HAP-1 (cell line): ENCODE results near the gene CIDEB.
A peak's percentile ranks its signal among the peaks of the same experiment; 100 is the strongest.
"Not testable (repeated sequence)": the region's sequence is repeated elsewhere in the genome, so short reads cannot be mapped to it uniquely, and the experiment has no call there.

ENCODE experiments used
- DNase-seq, 2 experiments: peaks; one replicate each; pipeline ENCODE4 v3.0.0-alpha.2; 2016 to 2020; ENCODE audit warnings: low spot score in 2 of 2
- H3K27me3 ChIP-seq: fragments of 250-450 bp; sonication (Bioruptor Pico); 2 replicates; pipeline ENCODE4 v1.5.1; 2020; ENCODE audit warnings: low read depth, mild to moderate bottlenecking, moderate library complexity
- H3K36me3 ChIP-seq: fragments of 250-450 bp; sonication (Bioruptor Pico); replicated peaks from 2 replicates; pipeline ENCODE4 v1.5.1; 2020; ENCODE audit warnings: mild to moderate bottlenecking
- H3K4me1 ChIP-seq: fragments of 250-450 bp; sonication (Bioruptor Pico); 2 replicates; pipeline ENCODE4 v1.5.1; 2020; ENCODE audit warnings: mild to moderate bottlenecking
- H3K4me3 ChIP-seq: fragments of 250-450 bp; sonication (Bioruptor Pico); 2 replicates; pipeline ENCODE4 v1.5.1; 2020; ENCODE audit warnings: mild to moderate bottlenecking, moderate library complexity
- H3K9me3 ChIP-seq: fragments of 250-450 bp; sonication (Bioruptor Pico); 2 replicates; pipeline ENCODE4 v1.5.1; 2020; ENCODE audit warnings: mild to moderate bottlenecking, moderate library complexity
- in situ Hi-C: fragments of 300-500 bp; cut with MboI; formaldehyde crosslinking; loops from 3 replicates; pipeline ENCODE4 v1.14.3; 2020; ENCODE audit warnings: low sequenced_read_pairs, inconsistent platforms, mixed read lengths

The CIDEB gene

DNA sequence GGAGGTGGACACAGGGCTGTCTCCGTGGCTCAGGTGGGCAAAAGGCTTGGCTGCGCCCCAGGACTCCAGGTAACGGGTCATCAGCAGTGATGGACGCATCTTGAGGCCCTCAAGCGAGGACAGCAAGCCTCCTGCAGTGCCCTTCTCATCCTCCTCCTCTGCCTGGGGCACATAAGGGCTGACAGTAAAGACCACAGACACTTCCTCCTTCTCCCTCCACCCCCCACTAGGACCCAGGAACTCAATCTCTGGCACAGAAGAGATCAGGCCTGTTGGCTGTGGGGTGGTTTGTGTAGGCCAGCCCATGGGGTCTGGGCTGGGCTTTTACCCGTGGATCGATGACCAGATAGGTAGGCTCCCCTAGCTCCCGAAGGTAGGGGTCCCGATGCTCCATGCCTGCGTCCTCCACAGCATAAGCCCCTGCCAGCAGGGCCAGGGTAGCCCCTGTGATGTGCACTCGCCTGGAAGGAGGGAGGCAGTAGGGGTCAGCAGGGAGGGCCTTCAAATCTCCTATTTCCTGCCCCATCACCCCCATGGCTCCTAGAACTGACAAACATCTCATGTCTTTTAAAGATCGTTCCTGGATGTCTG is 21.4 kb upstream of the CIDEB start:
- H3K4me3 ChIP-seq, result no peak overlapping the region
- DNase-seq, result no peak
- H3K4me1 ChIP-seq, result peaks cover 3% of the 10 kb centered on the region; the same call in 1 of the 2 replicates
- in situ Hi-C loops, result loop anchor here (25.0 kb wide), 1 partner anchor 358 kb away; no protein-coding TSS in a partner anchor
- H3K9me3 ChIP-seq, result no peaks in the 10 kb centered on the region
- 0 out of 2 replicates have a peak, but pooled peaks cover 2% of the 10 kb centered on the region for H3K27me3 ChIP-seq
- H3K36me3 ChIP-seq, result no peaks in the 10 kb centered on the region

GRCh38 chr14:24327914-24328313 is 20.1 kb upstream of the CIDEB start:
- in situ Hi-C loops, result loop anchor here (25.0 kb wide), 1 partner anchor 359 kb away; no protein-coding TSS in a partner anchor
- DNase-seq, result peak in 1 of 2 experiments; percentile 71

DNA sequence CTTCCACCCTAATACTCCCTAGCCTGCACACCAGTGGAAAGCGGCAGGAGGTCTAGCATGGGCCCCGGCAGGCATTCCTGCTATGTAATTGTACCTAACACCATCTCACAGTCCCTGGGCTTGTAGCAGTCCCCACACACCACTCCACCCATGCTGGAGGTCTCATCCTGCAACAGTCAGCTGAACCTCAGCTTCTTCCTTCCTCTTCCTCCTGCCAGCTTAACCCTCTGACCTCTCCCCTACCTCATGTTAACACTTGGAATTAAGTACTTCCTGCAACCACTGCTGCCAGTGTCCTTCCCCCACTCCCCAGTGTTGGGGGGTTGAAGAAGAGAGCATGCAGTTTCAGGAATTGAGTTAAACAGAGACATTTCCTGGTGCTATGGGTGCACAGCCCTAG is 19.5 kb upstream of the CIDEB start:
- Histone ChIP-seq H3K4me1 (no peaks in the 10 kb centered on the region), H3K36me3 (no peaks in the 10 kb centered on the region), H3K27me3 (0 out of 2 replicates have a peak, but pooled peaks cover 2% of the 10 kb centered on the region), H3K4me3 (no peak overlapping the region), H3K9me3 (no peaks in the 10 kb centered on the region)
- in situ Hi-C loops, result loop anchor here (25.0 kb wide), 1 partner anchor 360 kb away; no protein-coding TSS in a partner anchor
- DNase-seq, result no peak

More at GRCh38 chr14:24327914-24328313, 20.1 kb upstream of the CIDEB start:
- H3K27me3 ChIP-seq, H3K36me3 ChIP-seq, H3K4me3 ChIP-seq, H3K9me3 ChIP-seq, H3K4me1 ChIP-seq: not testable (repeated sequence)

DNA sequence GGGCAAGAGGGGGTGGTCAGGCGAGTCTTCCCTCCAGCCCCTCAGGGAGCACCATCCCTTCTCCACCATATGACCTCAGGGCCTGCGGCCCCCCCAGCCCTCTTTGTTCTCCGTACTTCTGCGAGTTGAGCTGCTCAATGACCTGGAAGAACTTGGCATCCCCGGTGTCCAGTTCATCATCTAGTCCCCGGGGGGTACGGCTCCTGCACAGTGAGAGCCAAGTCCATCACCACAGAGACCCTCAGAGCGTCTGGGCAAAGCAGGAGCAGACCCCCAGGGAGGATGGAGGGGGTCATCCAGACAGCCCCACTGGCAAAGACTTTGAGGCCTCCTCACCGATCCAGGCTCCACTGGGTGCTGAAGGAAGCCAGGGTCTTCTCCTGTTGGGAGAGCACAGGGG is 18.2 kb upstream of the CIDEB start:
- Histone ChIP-seq H3K4me1 (no peaks in the 10 kb centered on the region), H3K36me3 (no peaks in the 10 kb centered on the region), H3K9me3 (no peaks in the 10 kb centered on the region), H3K4me3 (no peak overlapping the region), H3K27me3 (0 out of 2 replicates have a peak, but pooled peaks cover 2% of the 10 kb centered on the region)
- DNase-seq, result no peak
- in situ Hi-C loops, result loop anchor here (25.0 kb wide), 1 partner anchor 361 kb away; no protein-coding TSS in a partner anchor

DNA sequence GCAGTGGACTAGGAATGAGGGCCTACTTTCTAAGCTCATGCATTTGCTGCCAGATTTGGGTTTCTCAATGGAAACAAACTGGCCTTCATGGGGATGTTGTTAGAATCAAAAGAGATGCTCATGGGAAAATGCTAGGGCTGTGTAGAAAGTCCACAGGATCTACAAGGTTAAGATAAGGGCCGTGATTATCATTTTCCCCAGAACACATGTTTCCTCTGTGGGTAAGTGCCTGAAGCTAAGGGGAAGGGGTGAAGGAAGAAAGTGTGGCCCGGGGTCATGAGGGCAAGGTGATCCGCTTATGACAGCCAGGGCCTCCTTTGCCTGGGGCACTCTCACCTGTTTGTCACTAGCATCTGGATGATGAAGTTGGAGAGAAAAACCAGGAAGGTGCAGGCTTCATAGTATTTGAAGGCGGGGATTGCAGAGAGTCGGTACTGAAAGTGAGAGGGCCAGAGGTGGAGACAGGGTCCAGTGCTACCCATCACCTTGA is 17.3 kb upstream of the CIDEB start:
- in situ Hi-C loops, result loop anchor here (25.0 kb wide), 1 partner anchor 362 kb away; no protein-coding TSS in a partner anchor
- 0 out of 2 replicates have a peak, but pooled peaks cover 2% of the 10 kb centered on the region for H3K27me3 ChIP-seq
- H3K36me3 ChIP-seq, result no peaks in the 10 kb centered on the region
- H3K4me1 ChIP-seq, result no peaks in the 10 kb centered on the region
- no peaks in the 10 kb centered on the region for H3K9me3 ChIP-seq
- no peak for DNase-seq
- H3K4me3 ChIP-seq, result no peak overlapping the region

- DNase-seq, result no peak
- Histone ChIP-seq H3K4me3 (no peak overlapping the region), H3K4me1 (no peaks in the 10 kb centered on the region), H3K36me3 (no peaks in the 10 kb centered on the region), H3K9me3 (no peaks in the 10 kb centered on the region), H3K27me3 (0 out of 2 replicates have a peak, but pooled peaks cover 2% of the 10 kb centered on the region)
- in situ Hi-C loops, result no loop called here
Observed at GRCh38 chr14:24324024-24324423, 16.2 kb upstream of the CIDEB start.

DNA sequence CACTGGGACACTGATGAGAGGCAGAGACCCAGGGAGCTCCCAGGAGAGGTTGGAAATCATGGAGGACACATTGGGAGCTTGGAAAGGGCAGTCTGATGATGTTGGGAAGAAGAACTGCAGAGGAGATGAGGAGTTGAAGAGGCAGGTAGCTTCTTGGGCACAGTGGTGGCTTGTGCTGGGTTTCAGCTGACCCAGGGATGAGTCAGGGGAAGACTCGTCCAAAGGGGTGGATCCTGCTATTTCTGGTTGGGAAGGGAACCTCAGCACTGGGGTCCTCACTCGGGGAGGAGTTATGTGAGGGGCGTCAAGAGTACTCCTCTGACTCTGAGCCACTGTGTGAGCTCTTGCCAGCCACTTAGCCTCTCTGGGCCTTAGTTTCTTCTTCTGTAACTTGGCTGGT is 15.6 kb upstream of the CIDEB start:
- no peak overlapping the region for H3K4me3 ChIP-seq
- H3K9me3 ChIP-seq, result no peaks in the 10 kb centered on the region
- H3K4me1 ChIP-seq, result no peaks in the 10 kb centered on the region
- 0 out of 2 replicates have a peak, but pooled peaks cover 2% of the 10 kb centered on the region for H3K27me3 ChIP-seq
- no peaks in the 10 kb centered on the region for H3K36me3 ChIP-seq
- no peak for DNase-seq
- in situ Hi-C loops, result no loop called here

GRCh38 chr14:24322672-24323071 is 14.9 kb upstream of the CIDEB start:
- Histone ChIP-seq H3K27me3 (0 out of 2 replicates have a peak, but pooled peaks cover 2% of the 10 kb centered on the region), H3K4me3 (no peak overlapping the region), H3K9me3 (no peaks in the 10 kb centered on the region), H3K36me3 (no peaks in the 10 kb centered on the region), H3K4me1 (no peaks in the 10 kb centered on the region)
- no peak for DNase-seq
- in situ Hi-C loops, result no loop called here

DNA sequence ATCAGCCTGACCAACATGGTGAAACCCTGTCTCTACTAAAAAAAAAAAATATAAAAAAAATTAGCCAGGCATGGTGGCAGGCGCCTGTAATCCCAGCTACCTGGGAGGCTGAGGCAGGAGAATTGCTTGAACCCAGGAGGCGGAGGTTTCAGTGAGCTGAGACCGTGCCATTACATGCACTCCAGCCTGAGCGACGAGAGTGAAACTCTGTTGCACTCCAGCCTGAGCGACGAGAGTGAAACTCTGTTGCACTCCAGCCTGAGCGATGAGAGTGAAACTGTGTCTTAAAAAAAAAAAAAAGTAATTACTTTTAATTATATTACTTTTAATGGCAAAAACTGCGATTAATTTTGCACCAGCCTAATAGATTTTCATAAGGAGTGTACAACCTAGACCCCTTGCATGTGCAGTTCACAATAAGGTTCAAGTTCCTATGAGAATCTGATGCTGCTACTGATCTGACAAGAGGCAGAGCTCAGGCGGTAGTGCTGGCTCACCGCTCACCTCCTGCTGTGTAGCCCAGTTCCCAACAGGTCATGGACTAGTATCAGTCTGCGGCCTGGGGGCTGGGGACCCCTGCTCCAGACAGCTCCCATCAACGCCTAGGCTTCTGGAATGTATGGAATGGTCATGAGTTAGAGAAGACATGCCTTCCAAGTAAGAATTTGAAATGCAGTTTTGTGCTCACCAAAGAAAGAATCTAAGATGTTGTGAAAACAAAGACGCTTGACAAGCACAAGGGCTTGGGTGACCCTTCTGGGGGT is 13.6 kb upstream of the CIDEB start:
- H3K9me3 ChIP-seq, result no peaks in the 10 kb centered on the region
- H3K4me1 ChIP-seq, result no peaks in the 10 kb centered on the region
- no peak for DNase-seq
- no peak overlapping the region for H3K4me3 ChIP-seq
- no peaks in the 10 kb centered on the region for H3K36me3 ChIP-seq
- in situ Hi-C loops, result no loop called here
- H3K27me3 ChIP-seq, result 0 out of 2 replicates have a peak, but pooled peaks cover 2% of the 10 kb centered on the region

DNA sequence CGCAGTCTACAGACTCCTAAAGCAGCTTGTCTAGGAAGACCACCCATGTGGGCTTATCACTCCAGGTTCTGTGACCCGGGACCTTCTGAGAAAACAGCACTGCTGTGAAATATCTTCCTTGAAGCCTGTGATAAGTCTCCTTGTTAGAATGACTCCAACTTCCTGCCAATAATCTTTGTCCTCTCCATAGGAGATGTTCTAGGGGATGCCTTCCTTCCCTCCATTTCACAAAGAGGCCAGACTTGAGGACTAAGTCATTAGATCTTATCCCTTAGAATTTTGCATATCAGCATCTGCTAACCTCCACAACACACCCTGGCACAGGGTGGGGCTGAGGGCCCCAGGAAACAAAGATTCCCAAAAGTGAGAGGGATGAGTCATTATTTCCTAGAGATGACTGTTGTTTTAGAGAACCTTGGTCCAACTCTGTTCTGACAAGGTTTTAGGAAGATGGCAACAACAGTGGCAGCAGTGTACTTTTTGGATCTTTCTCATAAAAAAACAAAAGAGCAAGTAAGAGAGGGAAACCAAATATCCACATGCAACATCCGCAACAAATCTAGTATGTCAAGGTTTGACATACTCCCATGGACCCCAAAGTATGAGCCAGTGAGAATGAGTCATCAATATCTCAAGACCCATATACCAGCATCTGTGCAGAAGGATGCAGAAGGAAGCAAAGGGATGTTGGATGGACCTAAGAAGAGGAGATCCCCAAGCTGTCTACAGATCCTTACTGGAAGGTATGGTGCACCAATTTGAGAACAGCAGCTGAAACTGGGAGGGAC is 9.6 kb upstream of the CIDEB start:
- H3K27me3 ChIP-seq, result no peaks in the 10 kb centered on the region
- in situ Hi-C loops, result no loop called here
- no peaks in the 10 kb centered on the region for H3K4me1 ChIP-seq

GRCh38 chr14:24316597-24316950 is 8.8 kb upstream of the CIDEB start:
- Histone ChIP-seq H3K36me3 (0 out of 2 replicates have a peak, but pooled peaks cover 3% of the 10 kb centered on the region), H3K4me1 (no peaks in the 10 kb centered on the region), H3K4me3 (no peak overlapping the region), H3K27me3 (no peaks in the 10 kb centered on the region), H3K9me3 (no peaks in the 10 kb centered on the region)
- no peak for DNase-seq
- in situ Hi-C loops, result no loop called here

More for the DNA sequence above, 9.6 kb upstream of the CIDEB start:
- no peaks in the 10 kb centered on the region for H3K36me3 ChIP-seq
- DNase-seq, result no peak
- no peaks in the 10 kb centered on the region for H3K9me3 ChIP-seq
- H3K4me3 ChIP-seq, result no peak overlapping the region

- H3K27me3 ChIP-seq, result no peaks in the 10 kb centered on the region
- H3K4me1 ChIP-seq, result no peaks in the 10 kb centered on the region
- H3K36me3 ChIP-seq, result peaks cover 3% of the 10 kb centered on the region; the same call in 1 of the 2 replicates
- H3K4me3 ChIP-seq, result no peak overlapping the region
- DNase-seq, result no peak
- H3K9me3 ChIP-seq, result no peaks in the 10 kb centered on the region
- in situ Hi-C loops, result no loop called here
Observed at GRCh38 chr14:24315807-24316596, 8.2 kb upstream of the CIDEB start.
